GM12873 (cell line): ENCODE data around the gene SRBD1.

ENCODE experiments used
- CTCF ChIP-seq: IDR thresholded peaks from 2 replicates; pipeline ENCODE4 v1.5.1; 2012; ENCODE audit warnings: low read depth, mild to moderate bottlenecking, moderate library complexity, low read length, control low read depth; ENCODE audit not compliant: insufficient read depth; ENCODE audit errors: missing control alignments

Gene SRBD1

DNA sequence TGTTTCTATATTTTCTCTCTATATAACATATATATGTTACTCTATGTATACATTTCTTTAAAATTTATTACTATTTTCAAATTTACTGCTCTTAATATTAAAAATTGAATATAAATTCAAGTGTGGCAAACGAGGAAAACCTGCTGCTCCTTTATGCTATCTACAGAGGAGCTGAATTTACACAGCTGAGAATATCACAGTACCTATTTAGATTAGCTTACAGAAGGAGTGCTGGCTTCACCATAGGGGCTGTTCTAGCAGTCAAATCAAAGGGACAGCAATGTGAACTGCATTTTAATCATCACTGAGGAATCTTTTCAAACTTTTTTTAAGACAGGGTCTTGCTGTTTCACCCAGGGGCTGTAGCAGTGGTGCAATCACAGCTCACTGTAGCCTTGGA is 213.8 kb downstream of the SRBD1 start:
- TF ChIP-seq CTCF = no peak

DNA sequence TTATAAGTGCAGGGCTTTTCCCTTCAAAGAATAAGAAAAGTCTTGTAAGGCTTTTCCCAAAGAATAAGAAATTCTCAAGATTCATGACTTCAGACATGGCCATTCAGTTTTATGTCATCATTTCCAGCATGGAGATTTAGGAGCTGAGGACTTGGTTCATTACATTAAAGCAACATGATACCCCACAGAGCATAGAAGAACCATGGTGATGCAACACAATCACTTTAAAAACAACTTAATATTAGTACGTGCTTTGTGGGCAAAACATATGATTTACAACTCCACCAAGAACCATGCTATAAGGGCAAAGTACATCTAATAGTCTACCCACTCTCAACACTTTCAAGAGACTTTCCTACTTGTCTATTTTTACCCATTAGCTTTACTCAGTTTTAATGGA is 214.4 kb downstream of the SRBD1 start:
- TF ChIP-seq CTCF = no peak

- no peak for TF ChIP-seq CTCF
Observed at GRCh38 chr2:45394842-45395241, 216.2 kb downstream of the SRBD1 start.

GRCh38 chr2:45394216-45394615 is 216.9 kb downstream of the SRBD1 start:
- TF ChIP-seq CTCF = no peak

DNA sequence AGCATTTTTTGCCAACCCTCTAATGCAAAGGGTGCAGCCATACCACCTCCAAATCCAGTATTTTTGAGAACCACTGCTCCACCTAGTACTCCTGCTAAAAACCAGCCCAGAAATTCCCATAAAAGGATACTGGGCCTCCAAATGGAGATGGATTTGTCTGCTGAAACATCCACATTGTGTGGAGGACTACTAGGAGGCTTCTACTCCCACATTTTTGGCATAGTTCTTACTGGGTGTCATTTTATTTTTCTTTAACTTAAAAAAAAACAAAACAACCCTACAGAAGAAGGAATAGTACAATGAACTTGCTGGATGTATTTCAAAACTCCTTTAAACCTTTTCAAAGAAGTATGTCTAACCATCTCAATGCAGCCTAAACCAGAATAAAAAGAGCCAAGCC is 219.2 kb downstream of the SRBD1 start:
- no peak for TF ChIP-seq CTCF

GRCh38 chr2:45390861-45391260 is 220.2 kb downstream of the SRBD1 start:
- no peak for TF ChIP-seq CTCF

DNA sequence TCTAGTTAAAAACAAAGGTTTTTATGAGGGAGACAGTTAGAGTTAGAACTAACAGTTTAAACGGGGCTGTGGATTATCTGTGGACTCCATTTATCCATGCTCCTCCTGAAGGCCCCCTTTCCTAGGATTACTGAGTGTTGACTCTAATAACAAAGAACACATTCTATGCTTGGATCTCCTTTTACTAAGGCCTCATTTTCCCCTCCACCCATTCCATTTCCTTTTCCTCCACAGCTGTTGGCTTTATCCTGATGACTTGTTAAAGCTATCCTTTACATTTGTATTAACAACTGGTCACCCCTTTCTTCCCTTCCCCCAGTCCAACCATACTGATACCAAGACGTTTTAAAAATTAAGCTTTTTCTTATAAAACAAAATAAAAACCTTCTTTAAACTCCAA is 220.6 kb downstream of the SRBD1 start:
- TF ChIP-seq CTCF = no peak
